ENCODE results near the gene CNPY3. TPM values are rescaled to one million over a fixed set of nuclear protein-coding genes. Genes with fewer than 3 reads are reported as not detected.
A peak's percentile ranks its signal among the peaks of the same experiment; 100 is the strongest.
"Not testable (repeated sequence)": the region's sequence is repeated elsewhere in the genome, so short reads cannot be mapped to it uniquely, and the experiment has no call there.

Gene CNPY3
- total RNA-seq, 1 donor from 2014 or later: 20.1 TPM

GRCh38 chr6:42899871-42900270 is 29.4 kb upstream of the CNPY3 start:
- TF ChIP-seq CTCF (IDR thresholded peaks at IDR 0.05; ENCODE audit: borderline replicate concordance): no peak
- intact Hi-C loops (cut with micrococcal nuclease): loop anchor here (10.0 kb wide), 1 partner anchor 245 kb away; no protein-coding TSS in a partner anchor
- Histone ChIP-seq H3K4me3 (no peak overlapping the region), H3K9me3 (replicated peaks) (no peaks in the 10 kb centered on the region), H3K4me1 (peaks cover 34% of the 10 kb centered on the region), H3K36me3 (no peaks in the 10 kb centered on the region), H3K27me3 (ENCODE audit: low read depth) (no peaks in the 10 kb centered on the region), H3K27ac (replicated peaks) (no peak overlapping the region)
- DNase-seq: peak; percentile 33

GRCh38 chr6:42901538-42901957 is 27.7 kb upstream of the CNPY3 start:
- peak; percentile 76 for DNase-seq
- H3K27me3 ChIP-seq (ENCODE audit: low read depth): no peaks in the 10 kb centered on the region
- H3K4me1 ChIP-seq: peaks cover 34% of the 10 kb centered on the region
- peak; percentile 95 for TF ChIP-seq CTCF (IDR thresholded peaks at IDR 0.05; ENCODE audit: borderline replicate concordance)
- no peaks in the 10 kb centered on the region for H3K36me3 ChIP-seq
- H3K27ac ChIP-seq (replicated peaks): peak overlapping the region; percentile 73
- H3K4me3 ChIP-seq: no peak overlapping the region
- intact Hi-C loops (cut with micrococcal nuclease): loop anchor here (10.0 kb wide), 1 partner anchor 243 kb away; no protein-coding TSS in a partner anchor
- no peaks in the 10 kb centered on the region for H3K9me3 ChIP-seq (replicated peaks)

GRCh38 chr6:42902429-42903263 is 26.6 kb upstream of the CNPY3 start:
- peak overlapping the region; percentile 73 for H3K27ac ChIP-seq (replicated peaks)

GRCh38 chr6:42904467-42904866 is 24.8 kb upstream of the CNPY3 start:
- H3K27ac ChIP-seq (replicated peaks): no peak overlapping the region
- intact Hi-C loops (cut with micrococcal nuclease): loop anchor here (10.0 kb wide), 1 partner anchor 240 kb away; no protein-coding TSS in a partner anchor
- peaks cover 35% of the 10 kb centered on the region for H3K4me1 ChIP-seq
- no peak for TF ChIP-seq CTCF (IDR thresholded peaks at IDR 0.05; ENCODE audit: borderline replicate concordance)
- no peaks in the 10 kb centered on the region for H3K9me3 ChIP-seq (replicated peaks)
- H3K36me3 ChIP-seq: no peaks in the 10 kb centered on the region
- no peaks in the 10 kb centered on the region for H3K27me3 ChIP-seq (ENCODE audit: low read depth)
- no peak overlapping the region for H3K4me3 ChIP-seq
- no peak for DNase-seq

More at GRCh38 chr6:42902429-42903263, 26.6 kb upstream of the CNPY3 start:
- intact Hi-C loops (cut with micrococcal nuclease): loop anchor here (10.0 kb wide), 1 partner anchor 242 kb away; no protein-coding TSS in a partner anchor
- H3K9me3 ChIP-seq (replicated peaks); H3K4me3 ChIP-seq; DNase-seq; H3K36me3 ChIP-seq; H3K27me3 ChIP-seq (ENCODE audit: low read depth): not testable (repeated sequence)
- H3K4me1 ChIP-seq: peaks cover 42% of the 10 kb centered on the region

GRCh38 chr6:42907336-42907735 is 21.9 kb upstream of the CNPY3 start:
- Histone ChIP-seq H3K27me3 (ENCODE audit: low read depth) (peaks cover 18% of the 10 kb centered on the region), H3K36me3 (no peaks in the 10 kb centered on the region), H3K27ac (replicated peaks) (no peak overlapping the region), H3K9me3 (replicated peaks) (no peaks in the 10 kb centered on the region), H3K4me3 (no peak overlapping the region), H3K4me1 (peaks cover 27% of the 10 kb centered on the region)
- intact Hi-C loops (cut with micrococcal nuclease): loop anchor here (10.0 kb wide), 1 partner anchor 237 kb away; no protein-coding TSS in a partner anchor
- TF ChIP-seq CTCF (IDR thresholded peaks at IDR 0.05; ENCODE audit: borderline replicate concordance): no peak
- DNase-seq: no peak

GRCh38 chr6:42909835-42910234 is 19.4 kb upstream of the CNPY3 start:
- peaks cover 38% of the 10 kb centered on the region for H3K27me3 ChIP-seq (ENCODE audit: low read depth)
- TF ChIP-seq CTCF (IDR thresholded peaks at IDR 0.05; ENCODE audit: borderline replicate concordance): no peak
- peaks cover 16% of the 10 kb centered on the region for H3K4me1 ChIP-seq
- no peak for DNase-seq
- H3K27ac ChIP-seq (replicated peaks): no peak overlapping the region
- intact Hi-C loops (cut with micrococcal nuclease): loop anchor here (10.0 kb wide), 1 partner anchor 235 kb away; no protein-coding TSS in a partner anchor
- no peaks in the 10 kb centered on the region for H3K9me3 ChIP-seq (replicated peaks)
- H3K36me3 ChIP-seq: no peaks in the 10 kb centered on the region
- H3K4me3 ChIP-seq: no peak overlapping the region

Data from left ventricle myocardium inferior (tissue), 1 donor.